Osteoblast (primary cell): Measurements from ENCODE around the gene USP46. TPM values are rescaled to one million over a fixed set of nuclear protein-coding genes. Genes with fewer than 3 reads are reported as not detected.

Experiments
- DNase-seq: peaks from one replicate; pipeline ENCODE4 v3.0.0; 2011; ENCODE audit warnings: low spot score, mixed read lengths; ENCODE audit not compliant: insufficient read length; ENCODE audit errors: missing footprints
- H2AFZ ChIP-seq: 2 replicates; pipeline ENCODE4 v1.6.0; 2011; ENCODE audit warnings: mild to moderate bottlenecking, low read length
- H3K27ac ChIP-seq: 2 replicates; pipeline ENCODE4 v1.5.1; 2011; ENCODE audit warnings: mild to moderate bottlenecking, low read depth, low read length, moderate library complexity
- H3K27me3 ChIP-seq: 2 replicates; pipeline ENCODE4 v1.6.0; 2012; ENCODE audit warnings: mild to moderate bottlenecking, control low read depth, inconsistent platforms, low read length, moderate library complexity; ENCODE audit not compliant: insufficient read depth
- H3K36me3 ChIP-seq: 2 replicates; pipeline ENCODE4 v1.5.1; 2011; ENCODE audit warnings: mild to moderate bottlenecking, low read length, control low read depth, moderate library complexity; ENCODE audit not compliant: insufficient read depth
- H3K4me1 ChIP-seq: 2 replicates; pipeline ENCODE4 v1.5.1; 2011; ENCODE audit warnings: mild to moderate bottlenecking, low read length, control low read depth, moderate library complexity; ENCODE audit not compliant: insufficient read depth
- H3K4me2 ChIP-seq: 2 replicates; pipeline ENCODE4 v1.6.0; 2011; ENCODE audit warnings: mild to moderate bottlenecking, low read length; ENCODE audit not compliant: insufficient read depth
- H3K4me3 ChIP-seq: fragments of 200-600 bp; sonication (generic); 3 replicates; pipeline ENCODE4 v1.5.1; 2012; ENCODE audit warnings: mild to moderate bottlenecking, low read length, inconsistent platforms; ENCODE audit not compliant: insufficient read depth
- H3K79me2 ChIP-seq: 2 replicates; pipeline ENCODE4 v1.6.0; 2012; ENCODE audit warnings: mild to moderate bottlenecking, low read length, control low read depth, inconsistent platforms; ENCODE audit not compliant: insufficient read depth
- H3K9me3 ChIP-seq: 2 replicates; pipeline ENCODE4 v1.5.1; 2011; ENCODE audit warnings: low read depth, low read length, control low read depth
- H4K20me1 ChIP-seq: 2 replicates; pipeline ENCODE4 v1.6.0; 2012; ENCODE audit warnings: mild to moderate bottlenecking, low read length, control low read depth; ENCODE audit not compliant: insufficient read depth
- CTCF ChIP-seq: IDR thresholded peaks from 2 replicates; pipeline ENCODE4 v1.5.1; 2011; ENCODE audit warnings: mild to moderate bottlenecking, low read depth, low read length, moderate library complexity; ENCODE audit errors: extremely low read depth
- total RNA-seq: library from RNA; depleted of rRNA; stranded (reverse); fragments of >200 nt; gene quantifications from 2 replicates; pipeline ENCODE4 v1.2.3, GENCODE V29; 2012

USP46 gene
- total RNA-seq, 1 donor: 12.7 TPM

GRCh38 chr4:52619591-52619931 lies 39.5 kb downstream of the USP46 start:
- no peaks in the 10 kb centered on the region for H3K4me1 ChIP-seq
- no peak overlapping the region for H3K4me2 ChIP-seq
- H4K20me1 ChIP-seq: no peaks in the 10 kb centered on the region
- DNase-seq: no peak
- no peak overlapping the region for H3K4me3 ChIP-seq
- no peaks in the 10 kb centered on the region for H3K9me3 ChIP-seq
- H3K79me2 ChIP-seq: no peaks in the 10 kb centered on the region
- no peaks in the 10 kb centered on the region for H3K36me3 ChIP-seq
- H2AFZ ChIP-seq: no peak overlapping the region
- H3K27ac ChIP-seq: no peak overlapping the region
- no peak for TF ChIP-seq CTCF
- H3K27me3 ChIP-seq: no peaks in the 10 kb centered on the region

- Histone ChIP-seq H2AFZ (no peak overlapping the region), H3K27ac (no peak overlapping the region), H3K36me3 (no peaks in the 10 kb centered on the region), H3K4me2 (no peak overlapping the region), H4K20me1 (no peaks in the 10 kb centered on the region), H3K27me3 (no peaks in the 10 kb centered on the region), H3K4me1 (no peaks in the 10 kb centered on the region), H3K9me3 (no peaks in the 10 kb centered on the region), H3K4me3 (no peak overlapping the region), H3K79me2 (no peaks in the 10 kb centered on the region)
- TF ChIP-seq CTCF: no peak
- DNase-seq: no peak
Measured at GRCh38 chr4:52618795-52619590, 40.1 kb downstream of the USP46 start.

GRCh38 chr4:52617336-52618020 lies 41.6 kb downstream of the USP46 start:
- no peaks in the 10 kb centered on the region for H3K36me3 ChIP-seq
- H3K27ac ChIP-seq: no peak overlapping the region
- no peak overlapping the region for H3K4me3 ChIP-seq
- no peaks in the 10 kb centered on the region for H3K9me3 ChIP-seq
- H3K4me2 ChIP-seq: no peak overlapping the region
- H3K4me1 ChIP-seq: no peaks in the 10 kb centered on the region
- H4K20me1 ChIP-seq: no peaks in the 10 kb centered on the region
- no peaks in the 10 kb centered on the region for H3K27me3 ChIP-seq
- H2AFZ ChIP-seq: no peak overlapping the region
- no peak for TF ChIP-seq CTCF
- no peak for DNase-seq
- H3K79me2 ChIP-seq: no peaks in the 10 kb centered on the region

- DNase-seq: no peak
- Histone ChIP-seq H3K4me3 (no peak overlapping the region), H4K20me1 (no peaks in the 10 kb centered on the region), H3K4me1 (no peaks in the 10 kb centered on the region), H3K79me2 (no peaks in the 10 kb centered on the region), H3K9me3 (no peaks in the 10 kb centered on the region), H2AFZ (no peak overlapping the region), H3K4me2 (no peak overlapping the region), H3K27ac (no peak overlapping the region), H3K27me3 (no peaks in the 10 kb centered on the region), H3K36me3 (peaks cover 3% of the 10 kb centered on the region)
- no peak for TF ChIP-seq CTCF
Measured at GRCh38 chr4:52614241-52614640, 44.9 kb downstream of the USP46 start.
